ENCODE results near the gene NABP2.

DNA sequence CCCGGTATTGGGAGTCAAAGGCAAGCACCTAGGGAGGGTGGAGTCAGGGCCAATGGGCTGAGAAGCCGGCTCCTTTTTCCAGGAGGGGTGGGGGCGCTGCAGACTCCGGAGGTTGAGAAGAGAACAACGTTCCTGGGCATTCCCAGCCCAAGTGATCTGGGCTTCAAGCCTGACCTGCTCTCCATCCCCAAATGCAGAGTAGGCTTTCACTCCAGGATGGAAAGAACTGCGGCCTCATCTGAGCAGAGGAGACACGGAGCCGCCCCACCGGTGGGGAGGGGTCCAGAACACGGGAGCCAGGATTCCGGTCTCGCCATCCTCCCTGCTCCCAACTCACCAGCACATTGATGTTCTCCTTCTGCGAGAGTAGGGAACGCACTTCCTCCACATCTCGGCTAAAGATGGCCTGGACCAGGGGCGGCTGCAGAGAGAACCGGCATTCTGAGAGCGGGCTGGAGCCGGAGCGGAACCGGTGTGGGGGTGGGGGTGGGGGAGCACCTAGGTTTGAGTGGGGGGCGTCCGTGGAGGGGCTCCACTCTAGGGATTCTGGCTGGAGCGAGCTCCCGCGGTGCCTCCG lies 33.4 kb downstream of the NABP2 start:
- TF ChIP-seq, protein P1, sequence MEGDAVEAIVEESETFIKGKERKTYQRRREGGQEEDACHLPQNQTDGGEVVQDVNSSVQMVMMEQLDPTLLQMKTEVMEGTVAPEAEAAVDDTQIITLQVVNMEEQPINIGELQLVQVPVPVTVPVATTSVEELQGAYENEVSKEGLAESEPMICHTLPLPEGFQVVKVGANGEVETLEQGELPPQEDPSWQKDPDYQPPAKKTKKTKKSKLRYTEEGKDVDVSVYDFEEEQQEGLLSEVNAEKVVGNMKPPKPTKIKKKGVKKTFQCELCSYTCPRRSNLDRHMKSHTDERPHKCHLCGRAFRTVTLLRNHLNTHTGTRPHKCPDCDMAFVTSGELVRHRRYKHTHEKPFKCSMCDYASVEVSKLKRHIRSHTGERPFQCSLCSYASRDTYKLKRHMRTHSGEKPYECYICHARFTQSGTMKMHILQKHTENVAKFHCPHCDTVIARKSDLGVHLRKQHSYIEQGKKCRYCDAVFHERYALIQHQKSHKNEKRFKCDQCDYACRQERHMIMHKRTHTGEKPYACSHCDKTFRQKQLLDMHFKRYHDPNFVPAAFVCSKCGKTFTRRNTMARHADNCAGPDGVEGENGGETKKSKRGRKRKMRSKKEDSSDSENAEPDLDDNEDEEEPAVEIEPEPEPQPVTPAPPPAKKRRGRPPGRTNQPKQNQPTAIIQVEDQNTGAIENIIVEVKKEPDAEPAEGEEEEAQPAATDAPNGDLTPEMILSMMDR (IDR thresholded peaks at IDR 0.05): no peak
- TF ChIP-seq EZH2 (IDR thresholded peaks at IDR 0.05; ENCODE audit: borderline replicate concordance, insufficient read depth, low read depth, low read length, poor library complexity, severe bottlenecking): no peak

Data from B cell (primary cell).